Stimulated activated CD4-positive, alpha-beta T cell treated with anti-CD3 and anti-CD28 coated beads, Interleukin-15, amount 100 ng/mL, for 48 hours (primary cell): ENCODE data around the gene FOCAD.
"Not testable (repeated sequence)": the region's sequence is repeated elsewhere in the genome, so short reads cannot be mapped to it uniquely, and the experiment has no call there.

ENCODE experiments used
- DNase-seq, 2 donors: peaks; one replicate each; pipeline ENCODE4 v3.0.0-alpha.2; 2020; ENCODE audit warnings: low read depth in 2 of 2

FOCAD gene

GRCh38 chr9:20684035-20684874, at the start of gene FOCAD:
Gene FOCAD, plus strand, starts transcription at chr9:20684259. Its CDS starts 31,095 bp downstream, at chr9:20715354.
- DNase-seq: peak; percentile 87 to 94

- DNase-seq: no peak
Observed at GRCh38 chr9:20634895-20635294, 49.2 kb upstream of the FOCAD start.

GRCh38 chr9:20636888-20637440, 47.1 kb upstream of the FOCAD start:
- DNase-seq: no peak

GRCh38 chr9:20640331-20641187, 43.5 kb upstream of the FOCAD start:
- DNase-seq: peak; percentile 68 to 70

DNA sequence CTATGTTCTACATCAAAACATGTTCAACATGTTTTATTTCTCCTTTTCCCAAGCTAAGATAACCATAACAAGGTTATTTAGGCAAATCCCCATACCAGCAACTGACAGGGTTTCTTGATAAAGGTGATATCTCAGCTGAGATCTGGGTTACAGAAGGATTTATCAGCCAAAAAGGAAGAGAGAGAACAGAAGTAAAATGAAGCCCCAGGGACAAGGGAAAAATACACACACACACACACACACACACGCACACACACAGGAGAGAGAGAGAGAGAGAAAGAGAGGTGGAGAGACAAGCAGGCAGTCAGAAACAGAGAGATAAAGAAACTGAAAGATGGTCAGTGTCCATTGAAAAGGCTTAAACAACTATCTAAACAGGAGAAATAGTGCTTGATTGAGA, 42.0 kb upstream of the FOCAD start:
- no peak for DNase-seq

DNA sequence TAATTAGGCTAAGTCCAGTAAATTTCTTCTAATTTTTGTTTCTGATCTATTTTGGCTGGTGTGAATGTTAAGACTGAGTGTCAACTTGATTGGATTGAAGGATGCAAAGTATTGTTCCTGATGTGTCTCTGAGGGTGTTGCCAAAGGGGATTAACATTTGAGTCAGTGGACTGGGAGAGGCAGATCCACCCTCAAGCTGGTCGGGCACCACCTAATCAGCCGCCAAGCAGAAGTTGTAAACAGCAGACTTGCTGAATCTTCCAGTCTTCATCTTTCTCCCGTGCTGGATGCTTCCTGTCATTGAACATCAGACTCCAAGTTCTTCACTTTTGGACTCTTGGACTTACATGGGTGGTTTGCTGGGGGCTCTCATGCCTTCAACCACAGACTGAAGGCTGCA, 40.4 kb upstream of the FOCAD start:
- no peak for DNase-seq

DNA sequence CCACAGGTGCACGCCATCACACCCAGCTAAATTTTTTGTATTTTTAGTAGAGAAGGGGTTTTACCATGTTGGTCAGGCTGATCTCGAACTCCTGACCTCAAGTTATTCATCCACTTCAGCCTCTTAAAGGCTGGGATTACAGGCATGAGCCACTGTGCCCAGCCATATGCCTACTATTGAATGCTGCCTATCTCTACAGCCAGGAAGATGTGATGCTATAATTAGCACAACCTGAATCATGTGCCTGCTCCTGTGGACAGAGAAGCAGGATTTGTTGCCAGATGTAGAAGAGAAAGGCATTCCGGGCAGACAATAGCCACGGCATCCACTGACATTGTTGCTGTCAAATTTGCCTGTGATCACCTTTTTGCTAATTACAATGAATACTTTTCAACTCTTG, 37.4 kb upstream of the FOCAD start:
- no peak for DNase-seq

- DNase-seq: no peak
Observed at GRCh38 chr9:20649381-20649780, 34.7 kb upstream of the FOCAD start.

DNA sequence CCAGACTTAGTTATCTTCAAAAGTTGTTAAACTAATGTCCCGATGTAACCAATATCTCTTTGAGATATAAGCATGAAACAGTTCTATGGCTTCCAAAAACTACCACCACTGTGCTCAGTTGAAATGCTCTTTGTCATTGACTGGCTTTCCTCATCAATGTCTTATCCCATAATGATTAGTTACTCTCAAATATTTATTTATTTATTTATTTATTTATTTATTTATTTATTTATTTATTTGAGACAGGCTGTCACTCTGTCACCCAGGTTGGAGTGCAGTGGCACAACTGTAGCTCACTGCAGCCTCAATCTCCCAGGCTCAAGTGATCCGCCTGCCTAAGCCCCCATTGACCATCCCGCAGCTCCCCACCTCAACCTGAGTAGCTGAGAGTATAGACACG, 33.7 kb upstream of the FOCAD start:
- DNase-seq: no peak

- DNase-seq: no peak
Observed at GRCh38 chr9:20650750-20651299, 33.2 kb upstream of the FOCAD start.

- no peak for DNase-seq
Observed at GRCh38 chr9:20651939-20652338, 32.1 kb upstream of the FOCAD start.

- not testable (repeated sequence) for DNase-seq
Observed at GRCh38 chr9:20658246-20658667, 25.8 kb upstream of the FOCAD start.

DNA sequence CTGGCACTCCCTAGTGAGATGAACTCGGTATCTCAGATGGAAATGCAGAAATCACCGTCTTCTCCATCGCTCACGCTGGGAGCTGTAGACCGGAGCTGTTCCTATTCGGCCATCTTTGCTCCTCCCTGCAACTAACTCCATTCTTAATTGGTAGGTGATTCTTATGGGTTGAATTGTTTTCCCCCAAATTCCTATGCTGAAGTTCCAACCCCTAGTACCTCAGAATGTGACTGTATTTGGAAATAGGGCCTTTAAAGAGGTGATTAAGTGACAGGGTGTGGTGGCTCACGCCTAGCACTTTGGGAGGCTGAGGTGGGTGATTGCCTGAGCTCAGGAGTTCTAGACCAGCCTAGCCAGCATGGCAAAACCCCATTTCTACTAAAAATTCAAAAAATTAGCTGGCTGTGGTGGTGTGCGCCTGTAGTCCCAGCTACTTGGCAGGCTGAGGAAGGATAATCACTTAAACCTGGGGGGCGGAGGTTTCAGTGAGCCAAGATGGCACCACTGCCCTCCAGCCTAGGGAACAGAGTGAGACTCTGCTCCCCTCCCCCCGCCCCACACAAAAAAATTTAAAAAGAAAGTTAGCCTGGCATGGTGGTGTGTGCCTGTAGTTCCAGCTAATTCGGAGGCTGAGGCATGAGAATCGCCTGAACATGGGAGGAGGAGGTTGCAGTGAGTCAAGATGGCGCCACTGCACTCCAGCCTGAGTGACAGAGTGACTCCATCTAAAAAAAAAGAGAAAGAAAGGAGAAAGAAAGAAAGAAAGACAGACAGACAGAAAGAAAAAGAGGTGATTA, 25.2 kb upstream of the FOCAD start:
- no peak for DNase-seq

- no peak for DNase-seq
Observed at GRCh38 chr9:20659474-20659967, 24.5 kb upstream of the FOCAD start.

DNA sequence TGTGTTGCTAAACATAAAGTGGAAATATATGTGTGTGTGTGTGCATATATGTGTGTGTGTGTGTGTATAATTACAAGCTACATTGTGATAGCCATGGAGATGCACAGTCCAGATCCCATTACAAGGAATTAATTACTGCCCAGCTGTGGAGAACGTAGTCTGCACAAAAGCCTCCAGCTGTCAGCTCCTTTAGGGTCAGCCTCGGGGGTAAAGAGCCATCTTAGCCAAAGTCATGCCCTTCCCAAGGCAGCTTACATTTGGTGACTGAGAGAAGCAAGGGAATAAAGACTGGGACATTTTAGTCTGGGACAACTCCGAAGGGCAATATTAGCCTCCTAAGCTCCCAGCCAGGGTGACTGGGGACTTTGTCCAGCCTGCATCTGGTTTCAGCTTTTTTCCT, 21.9 kb upstream of the FOCAD start:
- DNase-seq: no peak

- no peak for DNase-seq
Observed at GRCh38 chr9:20663133-20663532, 20.9 kb upstream of the FOCAD start.

- no peak for DNase-seq
Observed at GRCh38 chr9:20664501-20664900, 19.6 kb upstream of the FOCAD start.

DNA sequence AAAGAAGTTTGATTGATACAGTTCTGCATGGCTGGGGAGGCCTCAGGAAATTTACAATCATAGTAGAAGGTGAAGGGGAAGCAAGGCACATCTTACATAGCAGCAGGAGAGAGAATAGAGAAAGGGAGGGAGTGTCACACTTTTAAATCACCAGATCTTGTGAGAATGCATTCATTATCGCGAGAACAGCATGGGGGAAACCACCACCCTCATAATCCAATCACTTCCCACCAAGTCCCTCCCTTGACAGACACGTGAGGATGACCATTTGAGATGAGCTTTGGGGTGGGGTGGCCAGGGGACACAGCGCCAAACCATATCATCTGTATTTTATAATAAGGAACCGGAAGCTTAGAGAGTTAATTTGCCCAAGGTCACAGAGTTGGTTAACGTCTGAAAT, 13.7 kb upstream of the FOCAD start:
- DNase-seq: no peak

GRCh38 chr9:20671635-20672034, 12.4 kb upstream of the FOCAD start:
- DNase-seq: no peak

- DNase-seq: not testable (repeated sequence)
Observed at GRCh38 chr9:20673537-20673936, 10.5 kb upstream of the FOCAD start.

DNA sequence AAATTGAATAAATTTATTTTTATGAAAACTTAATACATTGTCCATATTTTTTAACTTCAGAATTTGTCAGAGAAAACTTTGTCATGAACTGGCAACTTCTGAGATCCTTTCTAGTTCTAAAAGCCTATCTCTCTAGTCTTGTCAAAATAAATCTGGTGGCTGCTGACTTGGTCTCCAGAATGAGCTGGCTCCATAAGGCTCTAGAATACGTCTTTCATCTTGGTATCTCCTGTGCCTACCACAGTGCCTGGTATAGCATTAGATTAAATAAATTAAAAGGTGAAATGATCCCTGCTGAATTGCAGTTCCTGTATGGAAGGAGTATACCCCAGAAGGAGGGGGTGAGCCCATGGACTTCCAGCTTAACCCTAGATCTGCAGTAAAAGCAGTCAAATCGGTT, 2.6 kb upstream of the FOCAD start:
- no peak for DNase-seq
